Loucy (cell line): Measurements from ENCODE around the gene RORB.

Experiments used
- CTCF ChIP-seq: fragments of 200-600 bp; sonication (generic); conservative IDR thresholded peaks from 2 replicates; pipeline ENCODE4 v1.5.1; 2014; ENCODE audit warnings: mild to moderate bottlenecking, antibody characterized with exemption, low read length
- EZH2phosphoT487 ChIP-seq: fragments of 200-600 bp; IDR thresholded peaks from 2 replicates; pipeline ENCODE4 v1.6.1; 2018; ENCODE audit warnings: antibody characterized with exemption, mild to moderate bottlenecking, moderate library complexity, borderline replicate concordance

DNA sequence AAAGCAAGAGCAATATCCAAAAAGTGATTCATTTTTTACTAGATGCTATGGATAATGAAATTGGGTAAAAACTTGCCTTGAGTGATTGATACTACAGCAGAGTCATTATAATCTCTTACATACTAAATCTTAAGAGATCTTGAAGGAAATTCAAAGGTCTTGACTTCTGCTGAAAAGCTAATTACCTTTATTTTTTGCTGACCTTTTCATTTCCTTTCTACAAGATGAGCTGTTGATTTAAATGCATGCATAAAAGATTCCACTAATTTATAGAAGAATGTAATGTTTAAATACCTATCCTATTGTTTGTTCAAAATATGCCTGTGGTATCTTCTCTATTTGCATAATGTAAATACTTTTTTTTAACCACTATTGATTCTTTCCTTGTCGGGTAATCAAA is 27.2 kb downstream of the RORB start:
- no peak for TF ChIP-seq CTCF
- TF ChIP-seq EZH2phosphoT487 = no peak
